Measurements from ENCODE around the gene IZUMO1.

GRCh38 chr19:48756686-48757085 is 10.0 kb upstream of the IZUMO1 start:
- TF ChIP-seq CTCF (IDR thresholded peaks at IDR 0.05 in 2 of 3, conservative IDR thresholded peaks at IDR 0.05 in 1 of 3; ENCODE audit: insufficient read depth in 2 of 3, low read depth in 1 of 3, low read length in 3 of 3) (no peak), POLR2A (conservative IDR thresholded peaks at IDR 0.05) (no peak), POLR2AphosphoS2 (IDR thresholded peaks at IDR 0.05; ENCODE audit: low read length) (no peak), ZSCAN32 (CRISPR knock-in tag; IDR thresholded peaks at IDR 0.05) (no peak), PHB2 (IDR thresholded peaks at IDR 0.05; ENCODE audit: low read depth) (no peak), TCF3 (CRISPR knock-in tag; IDR thresholded peaks at IDR 0.05) (no peak), FOXK2 (conservative IDR thresholded peaks at IDR 0.05 in 1 of 2, IDR thresholded peaks at IDR 0.05 in 1 of 2; ENCODE audit: low read depth in 2 of 2) (no peak), CUX1 (CRISPR knock-in tag; IDR thresholded peaks at IDR 0.05) (no peak), EZH2 (IDR thresholded peaks at IDR 0.05; ENCODE audit: borderline replicate concordance, low read depth, low read length) (no peak), SMAD2 (IDR thresholded peaks at IDR 0.05; ENCODE audit: low read depth, low read length) (no peak), SOX6 (IDR thresholded peaks at IDR 0.05) (no peak), TEAD4 (IDR thresholded peaks at IDR 0.05; ENCODE audit: low read length) (no peak), TEAD4 (CRISPR knock-in tag; IDR thresholded peaks at IDR 0.05; ENCODE audit: borderline replicate concordance) (no peak)
